ENCODE measurements around the gene PHLPP1. TPM values are rescaled to one million over a fixed set of nuclear protein-coding genes. Genes with fewer than 3 reads are reported as not detected.

PHLPP1 gene
- total and polyA plus RNA-seq, 9 donors: 4.4 to 15.9 (median 12.0) TPM

DNA sequence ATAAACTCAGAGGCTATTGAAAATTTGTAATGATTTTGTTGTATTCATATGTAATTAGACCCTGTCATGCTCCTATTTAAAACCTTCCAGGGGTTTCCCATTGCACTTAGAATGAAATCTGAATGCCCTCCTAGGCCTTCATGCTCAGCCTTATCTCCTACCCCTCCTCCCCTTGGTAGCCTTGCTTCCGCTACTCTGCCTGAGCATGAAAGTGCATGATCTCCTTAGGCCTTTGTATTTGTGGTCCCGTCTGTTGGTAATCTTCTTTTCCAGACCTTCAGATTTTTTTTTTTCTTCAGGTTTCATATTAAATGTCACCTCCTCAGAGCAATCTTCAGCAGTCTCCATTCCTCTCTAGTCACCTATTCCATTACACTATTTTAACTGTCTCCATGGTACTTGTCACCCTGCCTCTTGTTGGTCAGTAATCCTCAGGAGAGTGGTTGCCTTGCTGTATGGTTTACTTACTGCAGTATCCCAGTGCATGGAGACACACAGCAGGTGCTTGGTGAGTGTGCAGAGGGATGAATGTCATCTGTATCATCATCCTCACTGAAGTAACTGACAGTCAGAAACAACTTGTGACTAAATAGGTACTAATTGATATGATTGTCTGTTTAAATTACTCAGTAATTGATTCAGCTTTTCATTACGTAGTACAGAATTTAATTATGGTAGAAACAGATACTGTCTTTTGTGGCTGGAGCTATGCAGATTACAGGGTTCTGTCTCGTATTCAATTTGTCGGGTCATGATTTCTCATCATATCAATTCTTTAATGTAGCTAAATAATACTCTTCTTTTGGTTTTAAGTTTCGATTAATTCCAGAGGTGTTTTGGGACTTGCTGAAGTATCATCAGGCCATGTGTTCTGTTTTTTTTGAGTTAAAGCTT lies 63.9 kb downstream of the PHLPP1 start:
- H3K36me3 ChIP-seq: no peaks in the 10 kb centered on the region
- H3K4me1 ChIP-seq (ENCODE audit: insufficient read depth): peaks cover 2% of the 10 kb centered on the region
- H3K4me3 ChIP-seq: no peak overlapping the region
- no peaks in the 10 kb centered on the region for H3K9me3 ChIP-seq
- no peak overlapping the region for H3K27ac ChIP-seq
- no peak for DNase-seq
- TF ChIP-seq, protein P1, sequence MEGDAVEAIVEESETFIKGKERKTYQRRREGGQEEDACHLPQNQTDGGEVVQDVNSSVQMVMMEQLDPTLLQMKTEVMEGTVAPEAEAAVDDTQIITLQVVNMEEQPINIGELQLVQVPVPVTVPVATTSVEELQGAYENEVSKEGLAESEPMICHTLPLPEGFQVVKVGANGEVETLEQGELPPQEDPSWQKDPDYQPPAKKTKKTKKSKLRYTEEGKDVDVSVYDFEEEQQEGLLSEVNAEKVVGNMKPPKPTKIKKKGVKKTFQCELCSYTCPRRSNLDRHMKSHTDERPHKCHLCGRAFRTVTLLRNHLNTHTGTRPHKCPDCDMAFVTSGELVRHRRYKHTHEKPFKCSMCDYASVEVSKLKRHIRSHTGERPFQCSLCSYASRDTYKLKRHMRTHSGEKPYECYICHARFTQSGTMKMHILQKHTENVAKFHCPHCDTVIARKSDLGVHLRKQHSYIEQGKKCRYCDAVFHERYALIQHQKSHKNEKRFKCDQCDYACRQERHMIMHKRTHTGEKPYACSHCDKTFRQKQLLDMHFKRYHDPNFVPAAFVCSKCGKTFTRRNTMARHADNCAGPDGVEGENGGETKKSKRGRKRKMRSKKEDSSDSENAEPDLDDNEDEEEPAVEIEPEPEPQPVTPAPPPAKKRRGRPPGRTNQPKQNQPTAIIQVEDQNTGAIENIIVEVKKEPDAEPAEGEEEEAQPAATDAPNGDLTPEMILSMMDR (IDR thresholded peaks at IDR 0.05): no peak
- TF ChIP-seq EP300 (IDR thresholded peaks at IDR 0.05) (no peak), POLR2A (IDR thresholded peaks at IDR 0.05) (no peak)
- WGBS, 3 donors: 91 to 95% (median 93%) methylated on average over 6 of the region's 6 CpGs
- H3K27me3 ChIP-seq: no peaks in the 10 kb centered on the region
- intact Hi-C loops (cut with DNase I): no loop called here

DNA sequence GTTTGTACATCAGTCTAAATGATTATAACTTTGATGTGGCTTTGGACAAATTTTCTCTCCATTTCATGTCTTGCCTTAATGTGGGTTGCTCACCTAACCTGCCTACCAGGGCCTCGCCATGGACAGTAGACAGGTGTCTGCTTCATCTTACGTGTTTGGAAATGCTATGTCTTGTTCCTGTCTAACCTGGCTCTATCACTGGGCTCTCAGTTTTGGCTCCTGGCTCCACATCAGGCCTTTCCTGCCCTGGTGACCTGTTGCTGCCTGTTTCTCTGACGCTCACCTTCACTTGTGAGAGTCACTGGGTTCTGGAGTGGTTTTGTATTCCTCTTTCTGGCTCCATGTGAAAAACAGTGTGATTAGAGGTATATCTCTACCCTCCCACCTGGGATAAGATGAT lies 65.9 kb downstream of the PHLPP1 start:
- Histone ChIP-seq H3K4me1 (ENCODE audit: insufficient read depth) (peaks cover 6% of the 10 kb centered on the region), H3K27me3 (no peaks in the 10 kb centered on the region), H3K36me3 (no peaks in the 10 kb centered on the region), H3K9me3 (no peaks in the 10 kb centered on the region), H3K4me3 (no peak overlapping the region), H3K27ac (no peak overlapping the region)
- intact Hi-C loops (cut with DNase I): no loop called here
- WGBS, 3 donors: 98 to 100% (median 100%) methylated on average over 3 of the region's 3 CpGs
- no peak for TF ChIP-seq EP300 (IDR thresholded peaks at IDR 0.05)
- TF ChIP-seq POLR2A (IDR thresholded peaks at IDR 0.05): no peak
- TF ChIP-seq, protein P1 (IDR thresholded peaks at IDR 0.05): no peak
- no peak for DNase-seq

DNA sequence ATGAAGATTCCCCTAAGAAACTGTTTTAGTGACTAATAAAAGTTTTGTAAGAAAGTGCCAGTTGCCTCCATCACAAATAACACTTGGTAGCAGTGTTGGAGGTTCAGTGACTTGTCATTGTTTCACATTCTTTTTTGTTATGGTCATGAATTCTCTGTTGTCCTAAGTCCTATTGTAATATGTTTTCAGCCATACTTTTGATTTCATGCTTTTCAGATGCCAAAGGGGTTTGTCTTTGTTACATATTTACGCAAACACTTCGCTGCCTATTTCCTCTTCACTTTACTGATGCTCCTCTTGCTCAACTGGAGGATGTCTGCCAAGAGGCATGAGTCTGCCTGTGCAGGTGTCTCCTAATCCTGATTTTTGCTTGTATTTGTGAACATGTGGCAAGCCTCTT lies 66.6 kb downstream of the PHLPP1 start:
- no peak overlapping the region for H3K4me3 ChIP-seq
- TF ChIP-seq, protein P1 (IDR thresholded peaks at IDR 0.05): no peak
- TF ChIP-seq EP300 (IDR thresholded peaks at IDR 0.05) (no peak), POLR2A (IDR thresholded peaks at IDR 0.05) (no peak)
- intact Hi-C loops (cut with DNase I): no loop called here
- H3K4me1 ChIP-seq (ENCODE audit: insufficient read depth): peaks cover 6% of the 10 kb centered on the region
- no peaks in the 10 kb centered on the region for H3K9me3 ChIP-seq
- no peaks in the 10 kb centered on the region for H3K36me3 ChIP-seq
- WGBS, 3 donors: 78 to 84% (median 81%) methylated on average over 2 of the region's 2 CpGs
- no peaks in the 10 kb centered on the region for H3K27me3 ChIP-seq
- DNase-seq: peak in 2 of 5 donors; percentile 30 to 60
- no peak overlapping the region for H3K27ac ChIP-seq

DNA sequence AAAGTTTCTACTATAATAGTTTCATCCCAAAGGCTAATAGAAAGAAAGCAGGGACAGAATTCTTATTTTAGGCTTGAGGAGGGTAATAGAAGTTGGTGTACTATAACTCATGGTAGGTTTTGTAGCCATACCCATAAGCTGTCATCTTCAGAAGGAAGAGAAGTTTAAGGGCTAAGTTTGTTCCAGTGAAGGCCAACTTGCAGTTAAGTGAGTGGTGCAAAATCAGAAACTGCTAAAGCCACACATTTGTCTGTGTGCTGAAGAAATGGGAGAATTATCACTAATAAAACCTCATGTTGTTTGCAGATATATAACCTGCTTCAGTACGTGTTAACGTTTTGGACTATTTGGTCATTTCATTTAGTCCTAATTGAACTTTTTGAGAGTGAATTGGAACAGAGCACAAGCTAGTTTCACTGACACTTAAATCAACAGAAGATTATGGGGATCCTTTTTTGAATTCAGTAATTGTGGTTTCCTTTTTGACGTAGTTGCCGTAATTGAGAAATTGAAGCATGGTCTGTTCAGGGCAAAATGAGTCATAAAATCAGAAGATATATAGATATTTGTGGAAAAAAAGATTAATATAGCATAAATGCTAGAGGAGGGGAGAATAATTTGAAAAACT lies 69.1 kb downstream of the PHLPP1 start:
- Histone ChIP-seq H3K36me3 (no peaks in the 10 kb centered on the region), H3K4me3 (no peak overlapping the region), H3K27me3 (no peaks in the 10 kb centered on the region), H3K27ac (peak overlapping the region in 1 of 2 donors; percentile 4), H3K9me3 (no peaks in the 10 kb centered on the region), H3K4me1 (ENCODE audit: insufficient read depth) (peaks cover 6% of the 10 kb centered on the region)
- 38 to 57% (median 45%) methylated on average over 4 of the region's 4 CpGs for WGBS, 3 donors
- intact Hi-C loops (cut with DNase I): no loop called here
- TF ChIP-seq, protein P1 (IDR thresholded peaks at IDR 0.05): no peak
- TF ChIP-seq POLR2A (IDR thresholded peaks at IDR 0.05) (no peak), EP300 (IDR thresholded peaks at IDR 0.05) (no peak)
- DNase-seq: no peak

Measured in ovary (tissue), 9 donors.